OCI-M2 (cell line): ENCODE measurements around the gene TMEM232.

ENCODE experiments used
- DNase-seq: peaks from one replicate; lab custom pipeline; 2025; ENCODE audit not compliant: unreplicated experiment; lab: John Stamatoyannopoulos, UW

Gene TMEM232

DNA sequence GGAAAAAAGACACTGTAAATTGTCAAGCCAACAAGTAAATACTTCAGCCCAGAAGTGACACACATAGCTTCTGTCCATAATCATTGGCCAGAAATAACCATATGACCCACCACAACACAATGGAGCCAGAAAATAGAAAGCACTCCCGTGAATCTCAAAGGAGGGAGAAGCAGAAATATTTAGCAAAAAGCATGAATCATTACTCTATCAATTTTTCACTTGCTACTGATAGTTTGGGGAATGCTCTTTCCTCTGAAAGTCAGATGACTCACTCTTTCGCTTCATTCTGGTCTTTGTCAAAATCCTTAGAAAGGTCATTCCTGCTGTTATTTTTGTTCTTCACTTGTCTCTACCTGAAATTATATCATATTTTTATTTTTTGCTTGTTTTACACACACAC is 312.6 kb downstream of the TMEM232 start:
- DNase-seq = no peak

- DNase-seq = no peak
These were observed 316.9 kb downstream of the TMEM232 start for GRCh38 chr5:110409571-110409970.

- no peak for DNase-seq
These were observed 323.9 kb downstream of the TMEM232 start for GRCh38 chr5:110402562-110402961.

DNA sequence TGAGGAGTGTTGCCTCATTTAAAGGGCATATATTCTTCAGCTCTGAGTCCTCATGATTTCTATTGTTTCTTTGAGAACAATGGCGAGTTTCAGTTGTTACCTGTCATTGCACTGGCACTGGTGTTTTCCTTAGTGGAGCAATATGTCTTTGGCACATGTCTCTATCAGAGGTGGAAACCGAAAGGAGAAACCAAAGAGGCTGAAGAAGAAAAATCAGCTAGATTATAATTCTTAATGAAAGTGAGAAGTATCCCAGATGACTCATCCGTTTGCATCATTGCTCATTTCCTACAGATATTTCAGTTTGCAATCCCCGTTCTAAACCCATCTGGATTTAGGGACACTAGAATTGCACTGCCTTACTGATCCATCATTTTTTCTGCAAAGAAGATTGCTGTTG is 324.6 kb downstream of the TMEM232 start:
- DNase-seq = no peak

DNA sequence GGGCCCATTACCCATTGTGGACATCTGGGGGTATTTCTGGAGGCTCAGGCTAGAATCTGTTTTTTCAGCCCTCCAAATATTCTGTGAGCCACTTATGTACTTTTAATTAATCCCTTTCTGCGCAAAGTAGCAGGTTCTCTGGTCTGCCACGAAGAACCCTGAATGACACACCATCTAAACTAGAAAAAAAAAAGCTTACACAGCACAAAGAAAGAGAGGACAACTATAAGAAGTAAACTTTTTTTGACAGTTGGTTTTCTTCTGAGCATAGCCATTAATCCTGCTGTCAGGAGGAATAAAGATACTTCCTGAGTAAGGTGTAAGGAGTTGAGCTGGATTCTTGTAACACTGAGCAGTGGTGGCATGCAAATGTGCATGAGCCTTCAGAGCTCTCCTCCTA is 327.5 kb downstream of the TMEM232 start:
- DNase-seq = no peak

DNA sequence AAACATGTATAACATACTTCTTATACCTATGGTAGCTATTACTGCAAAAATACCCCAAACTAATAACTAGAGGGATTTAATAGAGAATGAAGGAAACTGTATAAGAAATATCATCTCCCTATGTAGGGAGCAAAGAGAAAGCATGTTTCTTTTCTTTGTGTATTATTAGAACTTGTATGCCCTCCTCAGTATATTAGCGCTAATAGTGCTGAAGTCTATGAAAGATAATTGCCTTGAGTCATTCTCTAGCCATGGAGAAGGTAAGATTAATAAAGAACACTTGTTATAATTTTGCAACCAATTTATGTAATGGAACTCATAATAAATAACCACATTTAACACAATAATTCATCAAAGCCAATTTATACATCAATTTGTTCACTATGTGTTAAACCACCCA is 329.2 kb downstream of the TMEM232 start:
- no peak for DNase-seq

GRCh38 chr5:110386782-110387181 is 339.7 kb downstream of the TMEM232 start:
- no peak for DNase-seq

DNA sequence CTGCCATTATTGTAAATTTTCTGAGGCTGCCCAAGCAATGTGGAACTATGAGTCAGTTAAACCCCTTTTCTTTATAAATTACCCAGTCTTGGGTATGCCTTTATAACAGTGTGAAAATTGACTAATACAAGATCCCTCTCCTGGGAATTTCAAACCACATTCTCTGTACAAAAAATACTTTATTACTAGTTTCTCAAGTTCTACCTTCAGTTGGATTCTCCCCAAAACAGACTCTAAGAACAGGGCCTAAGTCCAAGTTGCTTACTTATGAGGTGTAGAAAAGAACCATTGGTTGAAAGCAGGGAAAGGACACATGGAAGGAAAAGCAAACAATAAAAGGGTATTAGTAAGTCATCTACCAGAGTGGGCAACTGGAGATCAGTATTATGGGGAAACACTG is 343.2 kb downstream of the TMEM232 start:
- no peak for DNase-seq

- DNase-seq = no peak
These were observed 348.5 kb downstream of the TMEM232 start for GRCh38 chr5:110377943-110378342.

DNA sequence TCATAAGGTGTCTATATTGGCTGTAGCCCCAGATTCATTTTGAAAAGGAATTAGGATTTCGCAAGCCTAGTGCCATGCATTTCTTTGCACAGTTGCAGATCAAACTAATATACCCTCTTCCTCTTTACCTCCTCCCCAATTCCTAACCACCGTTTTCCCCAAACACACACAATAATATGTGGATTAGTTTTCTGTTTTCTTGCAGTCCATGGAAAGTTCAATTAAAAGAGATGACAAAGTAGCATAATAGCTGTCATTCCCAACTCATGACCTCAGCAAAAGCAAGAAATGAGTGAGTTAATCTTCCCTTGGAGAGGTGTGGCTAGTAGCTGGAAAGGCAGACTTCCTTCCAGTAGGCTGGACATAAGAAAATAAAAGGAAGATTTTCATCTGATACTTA is 349.1 kb downstream of the TMEM232 start:
- no peak for DNase-seq

DNA sequence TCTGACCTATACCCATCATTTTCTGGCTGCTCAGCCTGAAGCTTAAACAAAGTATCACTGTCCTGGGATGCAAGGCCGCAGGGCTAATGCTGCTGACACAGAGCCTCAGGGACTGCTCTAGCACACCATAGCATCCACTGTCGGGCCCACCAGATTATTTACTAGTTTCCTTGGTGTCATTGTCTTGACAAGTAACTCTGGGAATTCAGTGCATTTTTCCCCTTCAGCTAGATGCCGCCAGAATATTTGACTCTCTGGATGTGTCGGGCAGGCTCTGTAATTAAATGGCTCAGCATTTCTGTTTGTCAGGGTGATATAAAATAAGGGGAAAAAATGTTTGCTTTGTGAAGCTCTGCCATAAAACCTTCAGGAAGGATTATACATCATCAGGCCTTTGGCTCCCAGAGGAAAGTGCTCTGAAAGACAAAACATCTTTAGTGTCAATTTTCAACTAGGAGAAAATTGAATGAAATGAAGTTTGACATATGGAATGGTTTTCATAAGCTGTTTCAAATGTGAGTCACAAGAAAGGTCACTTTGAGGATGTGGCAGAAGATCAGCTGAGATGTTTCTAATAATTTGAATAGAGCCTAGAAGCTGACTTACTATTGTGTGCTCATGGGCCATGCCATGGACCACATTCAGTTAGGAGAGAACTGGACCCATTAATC is 350.1 kb downstream of the TMEM232 start:
- no peak for DNase-seq

DNA sequence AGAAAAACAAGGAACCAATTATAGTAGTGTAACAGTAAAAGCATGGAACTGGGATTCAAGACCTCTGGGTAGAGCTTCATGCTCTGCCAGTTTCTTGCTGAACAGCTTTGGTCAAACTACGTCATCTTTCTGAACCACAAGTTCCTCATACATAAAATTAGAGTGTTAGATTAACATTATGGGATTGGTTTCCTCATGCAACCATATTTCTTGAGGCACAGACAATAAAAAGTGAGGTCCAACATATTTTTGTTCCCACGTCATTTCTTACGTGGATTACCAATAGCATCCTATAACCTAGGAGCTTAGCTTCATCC is 354.8 kb downstream of the TMEM232 start:
- DNase-seq = no peak

DNA sequence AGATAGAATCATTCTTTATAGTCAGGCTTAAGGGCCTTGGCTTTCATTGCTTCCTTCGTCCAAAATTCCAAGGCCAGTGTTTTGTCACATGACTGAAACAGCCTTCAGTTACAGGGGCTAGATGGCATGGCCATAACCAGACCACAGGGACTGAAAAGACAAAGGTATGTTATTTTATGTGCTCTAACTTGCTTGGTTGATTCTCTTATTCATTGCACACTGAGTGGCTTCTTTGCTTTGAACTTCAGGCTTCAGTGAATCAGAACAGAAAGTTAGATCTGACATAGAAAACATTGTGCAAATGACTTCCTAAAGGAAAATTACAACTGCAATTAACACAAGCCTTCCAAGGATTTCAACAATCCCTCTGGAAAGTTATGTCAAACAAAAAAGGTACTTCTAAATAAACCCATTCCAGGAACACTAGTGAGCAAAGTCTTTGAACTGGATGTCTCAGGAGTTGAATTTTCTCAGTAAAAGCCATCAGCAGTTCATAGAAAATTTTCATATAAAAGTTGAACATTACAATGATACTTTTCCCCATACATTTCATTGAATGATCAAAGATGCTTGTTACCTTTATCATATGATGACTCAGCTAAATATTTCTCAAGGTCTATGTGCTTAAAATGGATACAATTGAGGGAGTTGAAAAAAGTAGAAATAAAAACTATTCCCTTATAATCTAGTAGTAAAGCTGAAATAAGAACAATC is 355.3 kb downstream of the TMEM232 start:
- no peak for DNase-seq
